SK-N-MC (cell line): ENCODE data around the gene SEC61A1.

ENCODE experiments used
- EZH2 ChIP-seq: fragments of 200-600 bp; sonication (generic); IDR thresholded peaks from one replicate; pipeline ENCODE4 v1.6.1; 2017; ENCODE audit warnings: antibody characterized with exemption
- POLR2AphosphoS5 ChIP-seq: IDR thresholded peaks from 2 replicates; pipeline ENCODE4 v1.6.1; 2012; ENCODE audit warnings: mild to moderate bottlenecking, low read depth, low read length, borderline replicate concordance

- TF ChIP-seq EZH2 (no peak), POLR2AphosphoS5 (no peak)
These were observed 39.3 kb downstream of the SEC61A1 start for GRCh38 chr3:128091586-128091985.
